Type B pancreatic cell (in vitro differentiated cells): Measurements from ENCODE around the gene NHSL1. TPM values are rescaled to one million over a fixed set of nuclear protein-coding genes. Genes with fewer than 3 reads are reported as not detected.
"Not testable (repeated sequence)": the region's sequence is repeated elsewhere in the genome, so short reads cannot be mapped to it uniquely, and the experiment has no call there.

Experiments used
- DNase-seq: peaks from one replicate; pipeline ENCODE4 v3.0.0; 2021; ENCODE audit warnings: mixed read lengths; ENCODE audit not compliant: unreplicated experiment; ENCODE audit errors: extremely low spot score
- H3K27ac Mint-ChIP-seq: 2 replicates; pipeline ENCODE4 v1.8.0; 2021; ENCODE audit warnings: mild to moderate bottlenecking, mixed read lengths
- H3K27me3 Mint-ChIP-seq: 2 replicates; pipeline ENCODE4 v1.8.0; 2021; ENCODE audit warnings: mixed read lengths
- H3K36me3 Mint-ChIP-seq: 2 replicates; pipeline ENCODE4 v1.8.0; 2021; ENCODE audit warnings: mixed read lengths
- H3K4me1 Mint-ChIP-seq: one replicate; pipeline ENCODE4 v1.8.0; 2021; ENCODE audit warnings: mixed read lengths; ENCODE audit not compliant: unreplicated experiment
- H3K4me3 Mint-ChIP-seq: 2 replicates; pipeline ENCODE4 v1.8.0; 2021; ENCODE audit warnings: mild to moderate bottlenecking, mixed read lengths
- H3K9me3 Mint-ChIP-seq: 2 replicates; pipeline ENCODE4 v1.8.0; 2021; ENCODE audit warnings: mixed read lengths
- total RNA-seq: library from RNA; stranded (reverse); gene quantifications from 2 replicates; pipeline ENCODE4 v1.2.1, GENCODE V29; 2021; ENCODE audit warnings: low replicate concordance
- TF ChIP-seq, protein P1 (sequence below): fragments of 200-600 bp; sonication (generic); conservative IDR thresholded peaks from 2 replicates; pipeline ENCODE4 v1.5.0; 2021; ENCODE audit warnings: antibody characterized with exemption, mild to moderate bottlenecking

Gene NHSL1
- total RNA-seq, 1 donor from 2014 or later = 29.7 TPM

DNA sequence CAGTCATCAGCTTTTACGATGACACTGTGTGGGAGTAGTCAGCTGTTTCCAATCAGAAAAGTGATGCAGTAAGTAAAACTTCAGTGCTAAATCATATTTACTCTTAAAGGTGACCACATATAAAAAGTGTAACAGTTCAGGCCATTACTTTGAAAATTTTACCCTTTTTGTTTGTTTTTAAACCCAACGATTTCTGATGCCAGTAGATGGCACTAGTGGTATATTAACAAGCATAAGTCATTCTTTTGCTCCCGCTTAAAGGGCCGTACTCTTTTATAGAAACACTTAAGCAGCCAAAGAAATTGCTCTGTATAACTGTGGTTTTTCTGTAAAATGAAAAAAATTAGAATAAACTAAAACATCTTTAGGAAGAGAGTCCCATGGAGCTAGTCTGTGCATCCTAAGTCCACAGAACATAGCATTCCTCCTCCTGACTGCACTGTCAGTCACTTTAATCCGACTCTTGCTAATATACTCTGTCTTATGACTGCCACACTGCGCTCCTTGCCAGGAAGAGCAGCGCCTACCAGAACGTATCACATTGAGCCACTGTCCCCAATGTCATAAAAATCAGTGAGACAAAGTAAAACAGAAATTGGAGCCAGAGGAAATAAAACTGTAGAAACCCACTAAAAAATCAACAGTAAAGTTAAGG lies 70.2 kb downstream of the NHSL1 start:
- Mint-ChIP-seq H3K36me3 (peaks cover 9% of the 10 kb centered on the region), H3K9me3 (no peaks in the 10 kb centered on the region), H3K27ac (peak overlapping the region; percentile 39), H3K27me3 (no peaks in the 10 kb centered on the region), H3K4me1 (peaks cover 8% of the 10 kb centered on the region), H3K4me3 (no peak overlapping the region)
- TF ChIP-seq, protein P1, sequence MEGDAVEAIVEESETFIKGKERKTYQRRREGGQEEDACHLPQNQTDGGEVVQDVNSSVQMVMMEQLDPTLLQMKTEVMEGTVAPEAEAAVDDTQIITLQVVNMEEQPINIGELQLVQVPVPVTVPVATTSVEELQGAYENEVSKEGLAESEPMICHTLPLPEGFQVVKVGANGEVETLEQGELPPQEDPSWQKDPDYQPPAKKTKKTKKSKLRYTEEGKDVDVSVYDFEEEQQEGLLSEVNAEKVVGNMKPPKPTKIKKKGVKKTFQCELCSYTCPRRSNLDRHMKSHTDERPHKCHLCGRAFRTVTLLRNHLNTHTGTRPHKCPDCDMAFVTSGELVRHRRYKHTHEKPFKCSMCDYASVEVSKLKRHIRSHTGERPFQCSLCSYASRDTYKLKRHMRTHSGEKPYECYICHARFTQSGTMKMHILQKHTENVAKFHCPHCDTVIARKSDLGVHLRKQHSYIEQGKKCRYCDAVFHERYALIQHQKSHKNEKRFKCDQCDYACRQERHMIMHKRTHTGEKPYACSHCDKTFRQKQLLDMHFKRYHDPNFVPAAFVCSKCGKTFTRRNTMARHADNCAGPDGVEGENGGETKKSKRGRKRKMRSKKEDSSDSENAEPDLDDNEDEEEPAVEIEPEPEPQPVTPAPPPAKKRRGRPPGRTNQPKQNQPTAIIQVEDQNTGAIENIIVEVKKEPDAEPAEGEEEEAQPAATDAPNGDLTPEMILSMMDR = peak; percentile 80
- no peak for DNase-seq

DNA sequence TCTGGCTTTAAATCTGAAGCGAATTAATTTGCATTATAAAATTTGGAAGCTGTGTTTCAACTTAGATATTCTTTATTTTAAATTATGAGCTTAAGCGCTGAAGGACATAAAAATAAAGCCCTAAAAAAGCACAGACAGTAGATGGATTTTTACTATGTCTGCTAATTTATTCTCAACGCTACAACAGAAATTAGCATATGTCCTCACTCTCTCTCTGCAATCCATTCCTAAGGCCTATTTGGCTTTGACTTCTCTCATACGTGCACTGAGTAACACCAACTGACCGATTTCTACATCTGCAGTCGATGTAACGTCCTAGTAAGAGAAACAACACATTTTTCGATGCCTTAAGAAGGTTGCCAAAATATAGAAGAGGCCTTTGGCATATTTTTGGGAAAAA lies 71.6 kb downstream of the NHSL1 start:
- H3K27ac Mint-ChIP-seq = no peak overlapping the region
- peaks cover 8% of the 10 kb centered on the region for H3K4me1 Mint-ChIP-seq
- H3K36me3 Mint-ChIP-seq = peaks cover 15% of the 10 kb centered on the region
- TF ChIP-seq, protein P1 = no peak
- no peak overlapping the region for H3K4me3 Mint-ChIP-seq
- DNase-seq = no peak
- no peaks in the 10 kb centered on the region for H3K9me3 Mint-ChIP-seq
- H3K27me3 Mint-ChIP-seq = no peaks in the 10 kb centered on the region

DNA sequence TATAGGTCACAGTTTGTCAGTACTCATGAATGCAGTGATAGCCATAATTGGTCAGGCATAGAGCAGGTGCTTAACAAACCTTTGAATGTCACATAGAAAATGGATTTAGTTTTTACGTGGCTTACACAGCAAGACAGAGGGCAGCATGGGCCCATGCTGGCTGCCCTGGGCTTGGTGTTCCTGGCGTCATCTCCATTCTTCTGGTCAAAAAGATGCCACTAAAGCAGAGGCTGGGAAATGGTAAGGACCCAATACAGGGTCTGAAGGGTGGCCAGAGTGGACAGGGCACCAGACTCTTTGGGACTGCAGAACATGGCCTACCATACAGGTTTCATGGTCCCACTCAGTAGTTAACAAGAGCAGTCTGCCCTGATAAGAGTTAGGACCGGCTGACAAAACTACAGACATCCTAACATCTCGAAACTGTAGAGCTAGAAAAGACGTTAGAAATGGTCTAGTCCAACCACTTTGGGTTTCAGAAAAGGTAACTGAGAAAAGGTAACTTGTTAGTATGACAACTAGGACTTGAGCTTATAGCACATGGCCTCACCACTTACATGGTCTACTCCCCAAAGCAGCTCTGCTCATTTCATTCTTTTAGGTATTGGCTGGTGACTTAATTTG lies 72.7 kb downstream of the NHSL1 start:
- TF ChIP-seq, protein P1 = no peak
- no peak for DNase-seq
- Mint-ChIP-seq H3K27me3 (no peaks in the 10 kb centered on the region), H3K4me1 (peaks cover 8% of the 10 kb centered on the region), H3K9me3 (no peaks in the 10 kb centered on the region), H3K27ac (no peak overlapping the region), H3K4me3 (no peak overlapping the region), H3K36me3 (peaks cover 15% of the 10 kb centered on the region)

DNA sequence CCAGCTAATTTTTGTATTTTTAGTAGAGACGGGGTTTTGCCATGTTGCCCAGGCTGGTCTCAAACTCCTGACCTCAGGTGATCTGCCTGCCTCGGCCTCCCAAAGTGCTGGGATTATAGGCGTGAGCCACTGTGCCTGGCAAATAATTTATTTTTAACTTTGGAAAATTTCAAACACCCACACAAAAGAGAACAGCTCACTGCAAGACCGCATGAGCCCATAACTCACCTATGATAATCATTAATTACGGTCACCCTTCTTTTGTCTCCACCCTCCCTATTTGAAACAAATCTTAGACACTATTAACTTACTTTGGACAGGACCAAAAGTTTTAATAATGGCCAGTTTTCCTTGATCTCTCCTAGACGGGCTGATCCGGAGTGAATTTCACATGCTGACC lies 74.0 kb downstream of the NHSL1 start:
- not testable (repeated sequence) for H3K4me1 Mint-ChIP-seq, DNase-seq, H3K27me3 Mint-ChIP-seq, H3K27ac Mint-ChIP-seq, H3K4me3 Mint-ChIP-seq, H3K9me3 Mint-ChIP-seq
- peaks cover 20% of the 10 kb centered on the region for H3K36me3 Mint-ChIP-seq

DNA sequence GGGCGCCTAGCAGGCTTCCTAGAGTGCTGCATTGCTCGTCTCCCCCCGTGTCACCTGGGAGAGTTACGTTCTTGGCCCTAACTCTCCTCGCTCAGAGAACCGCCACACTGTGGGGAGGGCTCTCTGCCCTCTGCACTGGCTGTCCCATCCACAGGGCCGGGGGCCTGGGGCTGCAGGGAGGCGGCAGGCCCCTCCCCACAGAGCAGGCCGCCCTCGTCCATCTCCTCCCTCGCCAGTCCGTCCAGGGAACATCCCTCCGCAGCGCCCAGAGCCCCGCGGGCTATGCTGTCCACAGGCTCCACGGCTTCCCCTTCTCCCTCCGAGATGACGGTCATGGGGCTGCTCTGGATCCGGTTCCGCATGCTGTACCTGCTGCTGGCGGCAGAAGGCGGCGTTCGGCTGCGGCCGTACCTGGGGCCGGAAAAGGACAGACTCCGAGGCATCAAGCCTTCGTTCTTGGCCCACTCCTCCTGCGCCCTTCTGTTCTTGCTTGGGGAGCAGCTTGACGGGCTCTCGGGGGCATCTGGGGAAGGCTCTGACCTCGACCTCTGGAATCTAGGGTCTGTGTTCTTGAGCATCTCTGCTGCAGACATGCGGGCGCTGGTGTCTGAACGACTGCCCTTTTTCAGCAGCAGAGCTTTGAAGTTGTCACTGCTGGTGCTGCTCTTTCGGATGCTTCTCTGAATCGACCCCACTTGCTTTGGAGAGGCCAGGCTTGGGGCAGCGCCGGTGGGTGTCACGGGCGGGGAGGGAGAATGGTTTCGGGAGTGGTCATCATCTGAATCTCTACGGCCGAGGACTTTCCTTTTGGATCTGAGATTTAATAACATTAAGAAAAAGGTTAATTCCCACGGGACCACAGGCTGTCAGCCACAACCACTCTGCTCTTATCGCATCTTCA lies 75.0 kb downstream of the NHSL1 start:
- Mint-ChIP-seq H3K9me3 (no peaks in the 10 kb centered on the region), H3K4me1 (peaks cover 2% of the 10 kb centered on the region), H3K4me3 (no peak overlapping the region), H3K27ac (no peak overlapping the region), H3K27me3 (no peaks in the 10 kb centered on the region), H3K36me3 (peaks cover 22% of the 10 kb centered on the region)
- TF ChIP-seq, protein P1 = no peak
- DNase-seq = no peak

DNA sequence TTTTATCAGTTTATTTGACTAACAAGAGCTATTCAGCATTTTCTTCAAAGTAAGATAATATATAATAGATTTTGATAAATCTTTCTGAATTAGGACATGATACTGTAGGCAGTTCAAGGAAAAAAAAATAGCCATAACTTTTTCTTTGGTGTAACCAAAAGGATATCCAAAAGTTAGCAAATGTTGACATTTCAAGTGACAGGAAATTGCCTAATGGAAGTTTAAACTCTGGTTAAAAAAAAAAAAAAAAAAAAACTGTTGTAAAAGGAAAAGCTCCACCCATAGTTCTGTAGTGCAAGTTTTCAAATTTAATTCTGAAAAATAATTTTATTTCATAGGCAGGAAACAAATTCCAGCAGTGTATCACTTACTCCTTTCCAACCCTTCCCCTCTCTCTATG lies 76.4 kb downstream of the NHSL1 start:
- H3K27me3 Mint-ChIP-seq = no peaks in the 10 kb centered on the region
- H3K4me1 Mint-ChIP-seq = no peaks in the 10 kb centered on the region
- no peaks in the 10 kb centered on the region for H3K9me3 Mint-ChIP-seq
- peak overlapping the region; percentile 3 for H3K27ac Mint-ChIP-seq
- no peak for DNase-seq
- no peak overlapping the region for H3K4me3 Mint-ChIP-seq
- TF ChIP-seq, protein P1 = no peak
- peaks cover 34% of the 10 kb centered on the region for H3K36me3 Mint-ChIP-seq
